Ramos (cell line): ENCODE data around the gene CCSER2.
"Not testable (repeated sequence)": the region's sequence is repeated elsewhere in the genome, so short reads cannot be mapped to it uniquely, and the experiment has no call there.

Experiments used
- in situ Hi-C: fragments of 300-500 bp; cut with MboI; formaldehyde crosslinking; loops from one replicate; pipeline ENCODE4 v1.14.3; 2022; ENCODE audit warnings: low sequenced_read_pairs; ENCODE audit not compliant: unreplicated experiment

CCSER2 gene, protein sequence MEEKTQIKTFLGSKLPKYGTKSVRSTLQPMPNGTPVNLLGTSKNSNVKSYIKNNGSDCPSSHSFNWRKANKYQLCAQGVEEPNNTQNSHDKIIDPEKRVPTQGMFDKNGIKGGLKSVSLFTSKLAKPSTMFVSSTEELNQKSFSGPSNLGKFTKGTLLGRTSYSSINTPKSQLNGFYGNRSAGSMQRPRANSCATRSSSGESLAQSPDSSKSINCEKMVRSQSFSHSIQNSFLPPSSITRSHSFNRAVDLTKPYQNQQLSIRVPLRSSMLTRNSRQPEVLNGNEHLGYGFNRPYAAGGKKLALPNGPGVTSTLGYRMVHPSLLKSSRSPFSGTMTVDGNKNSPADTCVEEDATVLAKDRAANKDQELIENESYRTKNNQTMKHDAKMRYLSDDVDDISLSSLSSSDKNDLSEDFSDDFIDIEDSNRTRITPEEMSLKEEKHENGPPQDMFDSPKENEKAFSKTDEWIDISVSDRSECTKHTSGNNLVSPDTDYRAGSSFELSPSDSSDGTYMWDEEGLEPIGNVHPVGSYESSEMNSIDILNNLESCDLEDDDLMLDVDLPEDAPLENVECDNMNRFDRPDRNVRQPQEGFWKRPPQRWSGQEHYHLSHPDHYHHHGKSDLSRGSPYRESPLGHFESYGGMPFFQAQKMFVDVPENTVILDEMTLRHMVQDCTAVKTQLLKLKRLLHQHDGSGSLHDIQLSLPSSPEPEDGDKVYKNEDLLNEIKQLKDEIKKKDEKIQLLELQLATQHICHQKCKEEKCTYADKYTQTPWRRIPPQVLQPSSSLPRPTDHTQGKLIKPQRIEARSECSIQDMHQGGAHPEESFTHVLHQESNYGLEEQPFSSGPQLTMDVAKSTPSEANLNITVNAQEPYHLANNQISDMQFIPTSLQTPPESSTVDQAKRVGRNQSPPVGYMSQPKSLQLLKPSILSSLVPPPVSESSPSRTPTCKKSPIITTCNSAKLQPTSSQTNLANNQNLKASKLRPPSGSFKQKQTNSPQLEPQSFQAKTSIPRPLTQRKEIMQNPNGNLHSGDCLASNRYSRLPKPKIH

DNA sequence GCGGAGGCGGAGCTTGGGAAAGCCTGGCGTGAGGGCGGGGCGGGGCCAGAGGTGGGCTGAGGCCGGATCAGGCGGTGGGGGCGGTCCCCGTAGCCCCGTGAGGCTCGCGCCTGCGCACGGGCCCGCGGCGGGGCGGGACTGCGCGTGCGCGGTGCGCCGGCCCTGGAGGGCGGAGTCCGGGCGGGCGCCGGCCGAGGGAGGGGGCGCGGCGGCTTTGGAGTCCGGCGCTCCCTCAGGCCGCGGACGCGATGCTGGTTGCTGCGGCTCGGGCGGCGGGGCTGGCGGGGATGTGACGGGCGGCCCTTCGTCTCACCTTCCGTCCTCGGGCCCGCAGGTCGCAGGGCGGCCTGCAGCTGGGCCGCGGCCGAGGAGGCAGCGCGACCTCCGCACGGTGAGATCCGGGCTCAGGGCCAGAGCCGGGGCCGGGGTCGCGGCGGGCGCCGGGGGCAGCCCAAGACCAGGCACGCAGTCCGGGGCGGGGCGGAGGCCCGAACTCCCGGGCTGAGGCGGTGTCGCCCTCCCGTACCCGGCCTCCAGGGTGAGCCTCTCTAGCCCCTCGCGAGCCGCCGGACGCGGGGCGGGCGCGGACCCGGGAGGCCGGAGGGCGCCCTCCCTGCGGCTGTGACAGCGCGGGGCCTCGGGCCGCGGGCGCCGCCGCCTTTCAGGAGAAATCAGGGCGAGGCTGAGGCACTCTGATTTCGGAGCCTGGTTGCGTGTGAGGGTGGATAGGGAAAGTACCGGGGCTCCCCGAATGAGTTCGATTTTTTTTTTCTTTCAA lies at the start of gene CCSER2:
TSS of gene CCSER2 (plus strand) at position 172 of the 778 bp plus-strand sequence. CDS start 42,464 bp downstream, outside the sequence.
- in situ Hi-C loops = no loop called here

DNA sequence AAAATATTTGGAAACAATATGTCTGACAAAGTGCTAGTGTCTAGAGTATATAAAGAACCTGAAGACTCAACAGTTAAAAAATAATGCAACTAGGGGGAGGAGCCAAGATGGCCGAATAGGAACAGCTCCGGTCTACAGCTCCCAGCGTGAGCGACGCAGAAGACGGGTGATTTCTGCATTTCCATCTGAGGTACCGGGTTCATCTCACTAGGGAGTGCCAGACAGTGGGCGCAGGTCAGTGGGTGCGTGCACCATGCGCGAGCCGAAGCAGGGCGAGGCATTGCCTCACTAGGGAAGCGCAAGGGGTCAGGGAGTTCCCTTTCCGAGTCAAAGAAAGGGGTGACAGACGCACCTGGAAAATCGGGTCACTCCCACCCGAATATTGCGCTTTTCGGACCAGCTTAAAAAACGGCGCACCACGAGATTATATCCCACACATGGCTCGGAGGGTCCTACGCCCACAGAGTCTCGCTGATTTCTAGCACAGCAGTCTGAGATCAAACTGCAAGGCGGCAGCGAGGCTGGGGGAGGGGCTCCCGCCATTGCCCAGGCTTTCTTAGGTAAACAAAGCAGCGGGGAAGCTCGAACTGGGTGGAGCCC lies 48.4 kb upstream of the CCSER2 start:
- in situ Hi-C loops = not testable (repeated sequence)

DNA sequence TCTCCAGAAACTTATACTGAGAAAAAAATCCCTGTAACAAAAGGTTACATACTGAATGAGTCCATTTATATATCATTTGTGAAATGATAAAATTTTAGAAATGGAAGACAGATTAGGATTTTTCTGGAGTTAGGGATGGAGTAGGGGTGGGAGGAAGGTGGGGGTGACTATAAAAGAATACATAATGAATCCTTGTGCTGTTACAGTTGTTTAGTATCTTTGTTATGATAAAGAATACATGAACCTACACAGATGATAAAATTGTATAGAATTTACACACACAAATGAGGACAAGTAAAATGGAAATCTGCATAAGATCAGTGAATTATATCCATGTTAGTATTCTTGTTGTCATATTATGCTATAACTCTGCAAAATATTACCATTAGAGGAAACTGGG lies 41.7 kb upstream of the CCSER2 start:
- in situ Hi-C loops = no loop called here

DNA sequence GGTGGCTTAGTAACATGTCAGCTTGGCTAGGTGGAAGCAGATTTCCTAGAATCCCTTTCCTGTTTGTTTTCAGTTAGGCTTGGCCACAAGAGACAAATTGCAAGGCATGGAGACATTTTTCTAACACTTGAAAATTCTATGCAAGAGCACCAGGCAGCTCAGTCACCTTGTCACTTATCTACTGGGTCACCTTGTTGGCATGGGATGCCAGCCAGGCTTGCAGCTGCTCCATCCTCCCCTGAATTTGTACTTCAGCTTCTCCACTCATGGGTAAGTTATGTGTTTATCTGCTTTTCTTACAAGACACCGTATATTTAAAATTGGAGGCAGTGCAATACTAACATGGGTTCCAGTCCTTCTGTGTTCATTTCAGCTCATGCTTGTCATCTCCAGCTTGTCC lies 40.2 kb upstream of the CCSER2 start:
- in situ Hi-C loops = no loop called here

DNA sequence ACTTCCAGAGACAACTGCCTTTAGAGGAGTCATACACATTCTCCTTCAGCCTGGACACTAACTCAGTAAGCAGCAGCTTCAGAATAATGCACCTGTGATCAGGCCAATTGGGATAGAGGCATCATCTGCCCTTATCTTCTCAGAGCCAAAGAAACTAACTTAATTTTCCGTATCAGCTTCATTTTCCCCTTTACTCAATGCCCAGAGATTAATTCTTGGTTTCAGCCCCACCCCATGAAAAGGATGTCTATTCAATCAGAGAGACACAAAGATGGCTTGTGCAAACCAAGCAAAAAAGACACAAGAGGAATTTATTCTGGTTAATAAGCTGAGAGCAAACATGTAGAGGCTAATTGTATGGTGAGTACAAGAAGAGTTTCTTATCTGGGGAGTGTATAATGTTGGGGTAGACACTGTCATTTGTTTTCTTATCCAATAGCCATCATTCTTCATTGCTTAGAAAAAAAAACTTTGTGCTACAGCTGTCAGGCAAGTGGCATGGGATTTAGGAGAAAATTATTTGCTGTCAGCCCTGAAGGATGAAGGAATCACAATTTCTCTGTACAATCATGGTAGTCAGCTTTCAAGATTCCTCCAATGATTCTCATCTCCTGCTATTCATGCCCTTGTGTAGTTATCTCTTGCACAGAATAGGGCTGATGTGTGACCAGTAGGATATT lies 38.7 kb upstream of the CCSER2 start:
- in situ Hi-C loops = no loop called here

DNA sequence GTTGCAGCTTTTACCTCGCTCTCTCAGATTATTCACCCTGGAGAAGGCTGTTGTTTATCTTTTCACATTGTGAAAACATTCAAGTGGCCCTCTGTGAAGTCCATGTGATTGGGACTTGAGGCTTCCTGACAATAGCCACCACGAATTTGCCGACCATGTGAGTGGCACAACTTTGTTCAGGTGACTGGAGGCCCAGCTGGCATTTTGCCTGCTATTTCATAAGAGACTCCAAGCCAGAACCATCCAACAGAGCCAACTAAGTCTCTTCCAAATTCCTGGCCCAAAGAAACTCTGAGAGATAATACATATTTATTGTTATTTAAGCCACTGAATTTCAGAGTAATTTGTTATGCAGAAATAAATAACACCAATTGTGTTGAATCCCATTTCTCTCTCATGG lies 38.2 kb upstream of the CCSER2 start:
- in situ Hi-C loops = no loop called here

DNA sequence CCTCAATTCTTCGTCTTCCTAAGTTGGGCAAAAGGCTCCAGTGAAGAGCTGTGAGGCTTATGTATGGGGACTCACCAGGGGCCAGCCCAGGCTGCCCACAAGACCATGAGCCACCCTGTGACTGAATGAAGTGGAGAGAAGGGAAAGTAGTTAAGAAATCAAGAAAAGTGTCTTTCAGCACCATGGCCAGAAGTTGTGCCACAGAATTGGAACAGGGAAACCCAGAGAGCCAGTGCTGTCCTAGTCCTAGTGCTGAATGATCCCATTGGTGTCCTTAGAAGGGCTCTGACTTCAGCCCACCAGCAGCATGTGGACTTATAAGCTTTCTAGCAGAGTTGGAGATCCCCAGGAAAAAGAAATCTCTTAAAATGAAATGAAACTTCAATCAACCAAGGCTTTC lies 37.0 kb upstream of the CCSER2 start:
- in situ Hi-C loops = no loop called here

DNA sequence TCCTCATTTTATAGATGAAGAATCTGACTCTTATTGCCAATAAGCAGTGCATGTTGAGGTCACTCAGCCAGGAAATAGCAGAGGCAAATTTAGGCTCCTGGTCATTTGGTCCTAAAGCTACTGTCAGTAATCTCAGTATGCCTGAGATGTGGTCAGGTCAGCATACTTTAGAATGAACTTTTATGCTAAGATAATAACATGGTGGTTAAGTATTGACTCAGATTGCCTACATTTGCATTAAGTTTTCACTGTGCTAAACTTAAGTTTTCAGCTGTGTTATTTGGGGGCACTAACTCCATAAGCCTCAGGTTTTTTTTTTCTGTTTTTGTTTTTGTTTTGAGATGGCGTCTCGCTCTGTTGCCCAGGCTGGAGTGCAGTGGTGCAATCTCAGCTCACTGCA lies 35.9 kb upstream of the CCSER2 start:
- in situ Hi-C loops = no loop called here

DNA sequence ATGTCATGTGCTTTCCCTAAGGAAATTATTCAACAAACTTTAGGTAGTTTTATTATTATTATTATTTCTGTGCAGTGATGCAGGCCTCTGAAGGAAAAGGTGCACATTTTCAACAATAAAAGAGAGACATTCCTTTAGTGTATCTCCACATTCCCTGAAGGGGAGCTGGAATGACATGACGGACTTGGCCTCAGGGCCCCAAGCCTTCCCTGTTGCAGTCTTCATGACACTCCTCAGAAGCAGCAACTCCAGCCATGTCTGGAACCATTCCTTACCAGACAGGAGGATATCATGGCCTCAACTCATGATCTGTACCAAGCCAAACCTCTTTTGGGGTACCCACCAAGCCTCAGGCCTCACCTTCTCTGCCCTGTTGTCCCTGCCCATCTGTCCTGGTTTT lies 35.2 kb upstream of the CCSER2 start:
- in situ Hi-C loops = no loop called here

DNA sequence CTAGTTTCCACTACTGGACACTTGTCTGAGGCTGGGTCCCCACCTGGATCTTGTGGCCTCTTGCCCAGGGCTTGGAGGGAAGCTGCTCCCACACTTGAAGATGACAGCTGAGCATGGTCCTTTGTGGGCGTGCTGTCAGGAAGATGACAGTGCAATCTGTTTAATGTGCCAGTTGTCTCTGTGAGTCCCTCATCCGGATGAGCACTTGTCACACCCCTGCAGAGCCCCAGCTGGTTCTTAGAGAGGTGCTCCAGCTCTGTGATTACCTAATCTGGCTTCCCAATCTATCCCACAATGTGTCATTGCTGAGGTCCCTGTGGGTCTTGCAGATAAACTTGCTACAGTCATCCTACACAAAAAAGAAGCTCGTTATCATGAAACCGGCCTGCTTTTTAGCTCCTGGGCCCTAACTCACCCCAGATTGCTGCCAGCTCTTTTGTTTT lies 34.8 kb upstream of the CCSER2 start:
- in situ Hi-C loops = no loop called here

DNA sequence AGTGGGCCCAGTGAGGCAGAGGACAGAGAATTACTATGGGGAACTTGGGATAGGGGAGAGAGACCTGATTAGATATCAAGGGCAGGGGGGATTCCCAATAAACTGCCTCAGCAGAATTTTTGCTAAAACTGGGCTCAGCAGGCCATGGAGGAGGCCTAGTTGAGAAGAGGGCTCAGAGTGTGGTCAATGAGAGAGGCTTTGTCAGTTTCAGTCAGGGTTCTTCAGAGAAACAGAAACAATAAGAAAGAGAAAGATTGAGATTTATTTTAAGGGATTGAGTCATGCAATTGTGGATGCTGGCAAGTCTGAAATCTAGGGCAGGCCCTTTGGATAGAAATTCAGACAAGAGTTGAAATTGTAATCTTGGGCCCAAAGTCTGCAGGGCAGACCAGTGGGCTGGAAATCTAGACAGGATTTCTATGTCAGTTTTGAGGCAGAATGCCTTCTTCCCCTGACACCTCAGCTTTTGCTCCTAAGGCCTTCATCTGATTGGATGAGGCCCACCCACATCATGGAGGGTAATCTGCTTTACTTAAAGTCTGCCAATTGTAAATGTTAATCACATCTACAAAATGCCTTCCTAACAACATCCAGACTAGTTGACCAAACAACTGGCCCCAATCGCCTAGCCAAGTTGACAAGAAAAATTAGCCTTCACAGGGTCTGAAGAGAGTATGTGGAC lies 33.5 kb upstream of the CCSER2 start:
- in situ Hi-C loops = no loop called here

DNA sequence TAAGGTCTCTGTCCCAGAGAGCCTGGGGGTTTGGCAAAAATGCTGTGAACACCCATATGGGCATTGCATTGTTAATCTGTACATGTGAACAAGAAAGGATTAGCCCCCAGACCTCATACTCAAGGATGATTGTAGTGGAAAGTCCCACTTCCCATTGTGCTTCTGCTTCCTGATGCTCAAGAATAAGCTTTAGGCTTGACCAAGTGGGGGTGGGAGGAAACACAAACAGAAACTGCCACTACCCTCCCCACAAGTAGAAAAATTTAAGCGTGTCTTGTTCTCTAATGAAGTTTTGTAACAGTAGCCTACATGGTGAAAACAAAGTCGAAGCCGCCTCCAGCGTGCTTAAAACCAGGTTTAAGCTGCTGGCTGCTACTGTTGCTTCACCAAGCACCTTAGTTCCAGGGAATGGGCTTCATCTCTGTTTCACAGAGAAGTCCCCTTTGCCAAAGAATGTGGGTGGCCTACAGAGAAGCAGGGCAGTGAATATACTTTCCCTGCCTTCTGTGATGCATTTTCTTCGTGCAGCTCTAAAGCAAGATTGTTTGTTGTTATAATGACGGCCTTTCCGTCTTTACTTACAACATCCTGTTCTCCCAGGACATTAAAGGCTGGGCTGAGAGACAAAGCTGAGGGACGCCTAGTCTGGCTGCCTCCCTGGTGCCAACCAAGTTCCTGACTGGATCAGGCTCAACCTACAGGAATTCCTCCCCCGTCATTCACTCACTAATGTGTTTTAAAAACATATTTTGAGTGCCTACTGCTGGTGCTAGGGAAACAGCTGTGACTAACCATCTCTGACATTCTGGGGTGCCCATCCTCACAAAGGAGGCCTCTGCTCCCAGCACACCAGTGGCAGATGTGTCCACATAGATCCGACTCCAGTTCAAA lies 32.1 kb upstream of the CCSER2 start:
- in situ Hi-C loops = no loop called here

DNA sequence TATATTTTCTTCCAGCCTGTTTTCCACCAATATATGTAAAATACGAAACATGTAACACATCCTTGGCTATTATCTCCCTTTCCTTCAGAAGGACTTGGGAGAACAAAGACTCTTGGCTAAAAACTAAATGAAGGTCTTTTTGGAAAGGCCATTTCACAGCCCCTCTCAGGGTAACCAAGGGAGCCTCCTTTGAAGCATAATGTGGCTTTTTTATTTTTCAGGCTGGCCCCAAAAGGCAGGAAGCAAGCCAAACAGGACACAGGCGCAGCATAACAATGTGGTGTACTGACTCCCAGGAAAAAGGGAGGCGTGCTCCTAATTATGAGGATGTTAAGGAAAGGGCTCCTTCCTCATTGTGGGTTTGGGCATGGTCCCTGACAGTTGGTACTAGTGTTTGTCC lies 30.3 kb upstream of the CCSER2 start:
- in situ Hi-C loops = no loop called here

DNA sequence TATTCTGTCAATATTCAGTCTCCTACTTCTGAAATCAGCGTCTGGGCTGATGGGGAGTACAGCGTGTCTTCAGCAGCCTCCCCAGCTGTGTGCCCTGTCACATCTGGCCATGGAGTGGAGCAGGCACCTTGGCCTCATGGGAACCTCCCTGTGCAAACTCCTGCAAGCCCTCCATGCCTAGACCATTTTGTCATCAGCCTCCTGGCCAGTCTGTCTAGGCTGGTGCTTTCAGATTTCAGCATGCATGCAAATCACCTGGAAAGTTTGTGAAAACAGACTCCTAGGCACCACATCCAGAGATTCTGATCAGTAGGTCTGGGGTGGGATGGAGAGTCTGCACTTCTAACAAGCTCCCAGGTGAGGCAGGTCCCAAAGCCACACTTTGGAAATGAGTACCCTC lies 26.2 kb upstream of the CCSER2 start:
- in situ Hi-C loops = no loop called here

DNA sequence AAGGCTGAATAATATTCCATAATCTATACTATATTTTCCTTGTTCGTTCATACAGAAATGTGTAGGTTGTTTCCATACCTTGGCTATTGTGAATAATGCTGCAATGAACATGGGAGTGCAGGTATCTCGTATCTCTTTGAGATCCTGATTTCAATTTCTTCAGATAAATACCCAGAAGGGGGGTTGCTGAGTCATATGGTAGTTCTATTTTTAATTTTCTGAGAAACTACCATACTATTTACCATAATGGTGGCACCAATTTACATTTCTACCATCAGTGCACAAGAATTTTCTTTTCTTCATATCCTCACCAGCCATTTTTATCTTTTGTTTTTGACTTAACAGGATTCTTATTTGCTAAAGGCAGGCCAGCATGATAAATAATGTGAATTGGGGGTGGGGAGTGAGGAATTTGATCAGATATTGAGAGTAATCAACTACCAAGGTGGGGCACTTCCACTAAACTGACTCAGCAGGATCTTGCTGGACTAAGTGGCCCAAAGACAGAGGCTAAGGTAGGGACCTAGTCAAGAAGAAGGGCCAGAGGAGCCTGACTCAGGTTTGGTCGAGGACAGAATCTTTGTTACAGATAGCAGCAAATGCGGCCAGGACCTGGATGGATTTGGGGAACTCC lies 21.5 kb upstream of the CCSER2 start:
- in situ Hi-C loops = no loop called here

DNA sequence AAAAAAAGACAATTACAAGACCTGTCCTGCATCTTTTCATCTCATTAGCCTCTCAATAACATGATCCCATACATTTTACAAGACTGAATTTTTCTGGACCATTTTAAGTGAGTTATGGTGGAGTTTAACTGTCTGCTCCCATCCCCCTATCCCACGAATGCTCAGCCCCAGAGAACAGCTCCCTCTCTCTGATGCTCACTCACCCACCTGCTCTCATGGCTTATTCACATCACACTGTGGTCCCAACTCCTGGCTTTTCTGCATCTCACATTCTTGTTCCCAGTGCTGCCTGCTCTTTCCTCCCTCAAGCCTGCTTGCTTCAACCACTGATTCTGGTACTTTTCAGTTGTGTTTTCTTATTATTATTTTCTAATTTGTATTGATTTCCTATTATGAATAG lies 20.4 kb upstream of the CCSER2 start:
- in situ Hi-C loops = no loop called here
